SIG-M5 treated with dmso at 0.1 percent for 504 hours (cell line): ENCODE measurements around the gene ACTL10.

Experiments
- DNase-seq: peaks from one replicate; lab custom pipeline; 2025; ENCODE audit not compliant: unreplicated experiment; lab: John Stamatoyannopoulos, UW

The ACTL10 gene

GRCh38 chr20:33648396-33649004 lies 18.2 kb upstream of the ACTL10 start:
- no peak for DNase-seq

DNA sequence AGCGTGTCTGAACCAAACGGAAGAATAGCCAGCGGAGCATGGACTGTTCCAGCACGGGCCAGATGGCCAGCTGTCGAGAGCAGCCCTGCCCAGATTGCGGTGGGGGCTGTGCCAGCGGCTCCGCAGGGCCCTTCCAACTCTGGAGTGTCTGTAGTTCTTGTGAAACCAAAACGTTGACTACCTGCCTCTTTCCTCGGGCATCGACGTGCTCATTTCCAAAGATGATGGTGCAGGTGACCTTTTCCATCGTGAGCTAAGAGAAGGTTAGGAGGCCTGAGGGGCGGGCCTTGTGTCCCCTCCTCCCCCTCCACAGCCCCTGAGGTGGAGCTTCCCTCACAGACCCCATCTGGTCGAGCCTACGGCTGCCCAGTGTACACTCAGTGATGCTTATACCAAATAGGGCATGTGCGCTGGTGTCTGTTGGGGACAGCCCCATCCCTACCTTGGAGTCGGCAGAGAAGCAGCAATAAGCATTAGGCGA lies 17.5 kb upstream of the ACTL10 start:
- DNase-seq, result no peak

DNA sequence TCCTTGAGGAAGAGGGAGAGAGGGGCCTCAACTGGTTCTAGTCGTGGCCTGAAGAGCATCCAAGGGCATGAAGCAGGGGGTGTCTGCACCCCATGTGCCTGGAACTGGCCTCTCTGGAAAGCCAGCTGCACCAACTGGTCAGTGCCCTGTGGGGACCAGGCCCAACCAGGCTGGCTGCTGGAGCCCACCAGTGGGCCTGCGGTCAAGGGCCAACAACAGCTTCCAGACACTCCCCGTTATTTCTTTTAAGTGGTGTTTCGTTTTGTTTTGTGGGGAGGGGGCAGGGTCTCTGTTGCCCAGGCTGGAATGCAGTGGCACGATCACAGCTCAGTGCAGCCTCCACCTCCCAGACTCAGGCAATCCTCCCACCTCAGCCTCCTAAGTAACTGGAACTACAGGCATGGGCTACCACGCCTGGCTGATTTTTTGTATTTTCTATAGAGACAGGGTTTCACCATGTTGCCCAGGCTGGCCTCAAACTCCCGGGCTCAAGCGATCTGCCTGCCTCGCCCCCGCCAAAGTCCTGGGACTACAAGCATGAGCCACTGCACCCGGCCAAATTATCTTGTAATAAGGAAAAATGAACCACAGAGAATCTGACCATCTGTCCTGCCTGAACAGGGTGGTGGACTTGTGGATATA lies 16.5 kb upstream of the ACTL10 start:
- no peak for DNase-seq

GRCh38 chr20:33650753-33651561 lies 15.8 kb upstream of the ACTL10 start:
- no peak for DNase-seq

DNA sequence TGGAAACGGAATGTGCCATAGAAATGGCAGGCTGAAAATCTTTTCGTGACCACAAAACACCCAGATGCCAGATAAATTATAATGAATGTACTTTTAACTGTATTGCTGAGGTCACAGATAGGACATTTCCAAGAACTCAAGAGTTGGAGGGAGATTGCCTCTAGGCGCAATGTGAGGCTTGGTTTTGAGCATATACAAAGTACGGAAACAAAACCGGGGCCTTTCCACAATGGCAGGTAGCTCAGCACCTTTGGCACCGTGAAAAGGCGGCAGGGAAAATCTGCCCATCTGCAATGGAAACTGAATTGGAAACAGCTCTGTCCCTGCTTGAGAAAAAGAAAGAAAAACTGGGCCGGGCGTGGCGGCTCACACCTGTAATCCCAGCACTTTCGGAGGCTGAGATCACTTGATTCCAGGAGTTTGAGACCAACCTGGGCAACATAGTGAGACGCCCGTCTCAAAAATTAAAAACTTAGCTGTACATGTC lies 15.1 kb upstream of the ACTL10 start:
- DNase-seq, result no peak

DNA sequence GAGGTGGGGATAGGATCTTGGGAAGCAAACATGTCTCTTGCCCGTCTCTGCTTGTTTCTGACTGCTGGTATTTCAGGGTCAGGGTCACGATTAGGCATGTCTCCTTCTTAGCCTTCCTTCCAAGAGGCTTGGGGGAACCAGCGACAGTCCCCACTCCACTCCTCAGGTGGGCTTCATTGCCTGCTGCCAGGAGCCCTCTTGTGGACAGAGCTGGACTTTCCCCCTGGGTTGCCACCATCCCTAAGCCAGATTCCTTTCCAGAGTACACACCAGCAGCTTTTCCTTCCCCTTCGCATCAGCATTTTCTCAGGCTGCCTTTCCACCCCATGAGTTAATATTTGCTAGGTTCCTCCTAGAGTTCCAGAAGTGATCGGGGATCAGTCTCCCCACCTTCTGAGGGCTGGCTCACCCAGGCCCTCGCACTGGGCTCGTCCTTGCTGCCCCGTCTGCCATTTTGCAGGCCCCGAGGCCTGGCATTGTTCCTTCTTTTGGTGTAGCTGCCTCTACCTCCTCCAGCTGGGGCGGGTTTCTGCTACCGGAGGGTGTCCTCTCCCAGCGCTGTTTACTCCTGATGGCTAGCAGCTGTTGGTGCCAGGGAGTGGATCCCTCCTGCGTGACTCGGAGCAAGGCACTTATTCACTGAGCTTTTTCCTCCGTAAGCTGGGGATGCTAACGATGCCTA lies 13.4 kb upstream of the ACTL10 start:
- DNase-seq, result peak; percentile 47

GRCh38 chr20:33653900-33654596 lies 12.7 kb upstream of the ACTL10 start:
- no peak for DNase-seq

GRCh38 chr20:33654680-33655161 lies 12.0 kb upstream of the ACTL10 start:
- no peak for DNase-seq

- DNase-seq, result no peak
Measured at GRCh38 chr20:33655164-33655563, 11.6 kb upstream of the ACTL10 start.

- no peak for DNase-seq
Measured at GRCh38 chr20:33656010-33656782, 10.5 kb upstream of the ACTL10 start.

DNA sequence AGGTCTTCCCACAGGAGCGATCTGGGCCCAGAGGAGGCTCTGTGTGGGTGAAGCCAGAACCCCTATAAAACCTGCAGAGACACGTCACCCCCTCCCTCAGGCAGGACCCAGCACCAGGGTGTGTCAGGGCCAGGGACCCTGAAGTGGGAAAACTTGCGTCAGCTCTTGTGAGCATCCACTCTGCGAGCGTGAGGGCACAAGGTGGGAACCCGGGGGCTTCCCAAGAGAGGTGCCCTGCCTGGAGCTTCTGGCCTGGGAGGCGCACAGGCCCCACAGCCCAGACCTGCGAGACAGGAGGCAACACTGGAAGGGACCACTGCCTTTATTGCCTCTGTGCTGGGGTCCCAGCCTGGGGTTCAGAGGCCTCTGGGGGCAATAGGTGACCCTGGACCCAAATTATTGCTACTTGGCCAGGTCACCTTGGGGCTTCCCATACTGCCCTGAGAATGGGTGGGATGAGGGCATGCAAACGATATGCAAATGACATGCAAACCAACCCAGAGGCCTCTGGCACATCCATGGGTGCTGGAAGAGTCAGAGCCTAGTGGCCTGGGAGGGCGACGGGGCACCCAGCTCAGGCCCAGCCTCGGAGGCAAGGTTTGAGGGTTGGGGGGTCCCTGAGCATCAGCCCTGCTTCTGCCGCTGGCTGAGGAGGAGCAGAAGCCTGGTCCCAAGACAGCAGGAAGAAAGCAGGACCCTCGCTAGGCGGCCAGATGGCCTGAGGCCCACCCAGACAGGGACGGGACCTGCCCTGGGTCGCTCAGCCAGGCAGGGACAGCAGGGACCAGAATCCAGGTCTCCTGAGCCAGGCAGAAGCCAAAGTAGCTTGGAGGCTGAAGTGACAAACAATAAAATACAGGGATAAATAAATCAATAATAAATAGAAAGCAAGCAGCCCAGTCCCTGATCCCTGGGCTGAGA lies 9.7 kb upstream of the ACTL10 start:
- no peak for DNase-seq

- DNase-seq, result no peak
Measured at GRCh38 chr20:33657704-33658095, 9.0 kb upstream of the ACTL10 start.

DNA sequence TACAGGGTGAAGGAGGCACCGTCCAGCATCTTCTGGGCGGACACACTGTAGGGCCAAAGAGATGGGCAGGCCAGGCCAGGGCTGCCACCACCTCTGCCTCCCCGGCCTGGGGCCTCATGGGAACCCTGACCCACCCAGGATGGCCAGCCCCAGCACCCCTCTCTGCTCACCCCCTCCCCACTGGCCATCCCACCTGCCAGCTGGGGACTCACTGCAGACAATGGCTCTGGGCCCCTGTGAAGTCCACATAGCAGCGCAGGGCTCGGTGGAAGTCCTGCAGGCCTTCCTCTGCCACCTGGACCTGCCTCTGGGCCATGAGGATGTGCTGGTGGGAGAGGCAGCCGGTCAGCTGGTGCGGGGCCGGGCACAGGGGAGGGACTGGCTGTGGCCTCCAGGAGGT lies 8.2 kb upstream of the ACTL10 start:
- no peak for DNase-seq

GRCh38 chr20:33658929-33659328 lies 7.8 kb upstream of the ACTL10 start:
- DNase-seq, result no peak

DNA sequence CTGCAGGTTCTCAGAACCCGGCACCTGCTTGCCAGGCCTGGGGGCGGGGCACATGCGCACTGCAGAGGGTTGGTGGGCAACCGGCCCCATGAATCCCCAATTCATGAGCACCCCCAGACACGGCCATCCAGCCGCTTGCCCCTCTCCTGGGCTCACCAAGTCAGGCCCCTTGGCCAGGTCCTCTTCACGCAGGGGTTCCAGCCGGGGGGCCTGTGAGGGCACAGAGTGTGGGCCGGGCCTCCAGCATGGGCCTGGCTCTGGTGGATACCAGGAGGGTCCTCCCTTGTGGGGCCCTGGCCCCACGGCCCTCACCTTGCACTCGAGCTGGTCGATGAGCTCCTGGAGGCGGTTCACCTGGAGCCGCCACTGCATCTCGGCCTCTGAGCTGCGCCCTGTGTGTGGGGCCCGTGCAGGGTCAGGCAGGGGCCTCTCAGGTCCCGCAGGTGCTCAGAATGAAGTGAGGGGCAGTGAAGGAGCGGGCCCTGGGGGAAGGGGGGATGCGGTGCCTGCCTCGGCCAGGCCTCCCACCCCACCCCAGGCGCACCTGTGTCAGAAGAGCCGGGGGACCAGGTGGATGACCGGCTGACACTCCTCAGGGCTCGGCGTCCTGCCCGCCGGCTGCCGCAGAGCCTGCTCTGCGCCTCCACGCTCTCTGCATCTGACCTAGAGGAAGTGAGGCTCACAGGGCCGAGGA lies 7.3 kb upstream of the ACTL10 start:
- DNase-seq, result no peak

- no peak for DNase-seq
Measured at GRCh38 chr20:33660035-33660684, 6.6 kb upstream of the ACTL10 start.

GRCh38 chr20:33660685-33661058 lies 6.1 kb upstream of the ACTL10 start:
- no peak for DNase-seq

- DNase-seq, result no peak
Measured at GRCh38 chr20:33662172-33662571, 4.6 kb upstream of the ACTL10 start, which contains the start of gene C20orf144. Gene C20orf144, plus strand, starts transcription at chr20:33662327. Its CDS starts 19 bp downstream, at chr20:33662346.
